Right lobe of liver (tissue), 4 donors: ENCODE data around the gene IGLL5.

Experiments used
- POLR2A ChIP-seq: fragments of 450-650 bp; IDR thresholded peaks from one replicate; pipeline ENCODE4 v1.6.1; 2017; ENCODE audit warnings: antibody characterized with exemption, mild to moderate bottlenecking
- TF ChIP-seq, protein P1 (sequence below), 4 donors: fragments of 200-600 bp in 3 of 4; fragments of 450-650 bp in 1 of 4; IDR thresholded peaks; one replicate each; pipeline versions ENCODE4 v1.5.1 to v1.8.0; 2016 to 2022; ENCODE audit warnings: antibody characterized with exemption in 4 of 4, mild to moderate bottlenecking in 2 of 4
- donor health status: DM: no; HTN: no; CAD: no.
- donor health status: DM: no; HTN: no; CAD: no.
- donor health status: DM: no; HTN: yes; CAD: no.

DNA sequence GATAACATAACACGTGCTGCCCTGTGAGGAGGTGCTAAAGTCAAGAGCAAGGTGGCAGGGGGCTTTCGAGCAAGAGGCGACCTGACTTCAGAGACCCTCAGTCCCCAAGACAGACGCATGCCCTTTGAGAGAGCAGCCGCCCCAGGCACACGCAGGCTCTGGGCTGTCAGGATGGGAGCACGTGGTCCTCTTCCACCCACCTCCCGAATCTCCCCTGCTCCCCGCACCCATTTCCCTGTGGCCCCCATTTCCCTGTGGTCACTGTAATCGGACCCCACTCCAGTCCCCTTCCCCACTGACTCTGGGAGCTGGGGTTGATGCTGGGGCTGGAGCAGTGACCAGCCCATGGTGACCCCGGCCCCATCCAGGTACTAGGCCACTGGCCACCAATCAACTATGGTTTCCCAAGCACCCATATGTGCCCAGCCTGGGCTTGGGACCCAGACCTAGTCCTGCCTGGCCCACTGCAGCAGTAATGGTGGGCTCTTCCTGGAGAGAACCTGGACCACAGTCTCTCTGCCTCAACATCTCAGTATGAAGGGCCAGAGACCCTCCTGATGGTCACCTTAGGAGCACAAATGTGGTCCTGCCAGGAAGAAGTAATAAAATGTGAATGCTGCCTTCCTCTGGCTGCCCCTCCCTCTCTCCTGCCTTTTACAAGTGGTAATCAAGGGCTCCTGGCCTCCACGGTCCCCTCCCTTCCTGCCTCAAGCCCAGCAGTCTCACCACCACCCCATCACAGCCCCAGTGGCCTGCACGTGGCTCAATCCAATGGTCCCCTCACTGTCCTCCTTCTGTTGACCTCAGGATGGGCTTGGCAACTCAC lies 39.0 kb downstream of the IGLL5 start:
- no peak for TF ChIP-seq POLR2A
- TF ChIP-seq, protein P1, sequence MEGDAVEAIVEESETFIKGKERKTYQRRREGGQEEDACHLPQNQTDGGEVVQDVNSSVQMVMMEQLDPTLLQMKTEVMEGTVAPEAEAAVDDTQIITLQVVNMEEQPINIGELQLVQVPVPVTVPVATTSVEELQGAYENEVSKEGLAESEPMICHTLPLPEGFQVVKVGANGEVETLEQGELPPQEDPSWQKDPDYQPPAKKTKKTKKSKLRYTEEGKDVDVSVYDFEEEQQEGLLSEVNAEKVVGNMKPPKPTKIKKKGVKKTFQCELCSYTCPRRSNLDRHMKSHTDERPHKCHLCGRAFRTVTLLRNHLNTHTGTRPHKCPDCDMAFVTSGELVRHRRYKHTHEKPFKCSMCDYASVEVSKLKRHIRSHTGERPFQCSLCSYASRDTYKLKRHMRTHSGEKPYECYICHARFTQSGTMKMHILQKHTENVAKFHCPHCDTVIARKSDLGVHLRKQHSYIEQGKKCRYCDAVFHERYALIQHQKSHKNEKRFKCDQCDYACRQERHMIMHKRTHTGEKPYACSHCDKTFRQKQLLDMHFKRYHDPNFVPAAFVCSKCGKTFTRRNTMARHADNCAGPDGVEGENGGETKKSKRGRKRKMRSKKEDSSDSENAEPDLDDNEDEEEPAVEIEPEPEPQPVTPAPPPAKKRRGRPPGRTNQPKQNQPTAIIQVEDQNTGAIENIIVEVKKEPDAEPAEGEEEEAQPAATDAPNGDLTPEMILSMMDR (IDR thresholded peaks at IDR 0.05) = no peak
